Uterus (tissue), 2 donors: ENCODE results near the gene C11orf24.

Source experiments
- POLR2A ChIP-seq, 2 donors: fragments of 450-650 bp; IDR thresholded peaks; one replicate each; pipeline ENCODE4 v1.6.1; 2016; ENCODE audit warnings: antibody characterized with exemption in 2 of 2, mild to moderate bottlenecking in 1 of 2, moderate library complexity in 1 of 2
- TF ChIP-seq, protein P1 (sequence below), 4 experiments: fragments of 200-600 bp in 2 of 4; fragments of 450-650 bp in 2 of 4; sonication (generic) in 2 of 4; IDR thresholded peaks; one replicate each; pipeline ENCODE4 v1.5.1; 2016 to 2019; ENCODE audit warnings: antibody characterized with exemption in 4 of 4, mild to moderate bottlenecking in 2 of 4, moderate library complexity in 1 of 4

GRCh38 chr11:68297812-68298658 is 26.3 kb upstream of the C11orf24 start:
- TF ChIP-seq, protein P1, sequence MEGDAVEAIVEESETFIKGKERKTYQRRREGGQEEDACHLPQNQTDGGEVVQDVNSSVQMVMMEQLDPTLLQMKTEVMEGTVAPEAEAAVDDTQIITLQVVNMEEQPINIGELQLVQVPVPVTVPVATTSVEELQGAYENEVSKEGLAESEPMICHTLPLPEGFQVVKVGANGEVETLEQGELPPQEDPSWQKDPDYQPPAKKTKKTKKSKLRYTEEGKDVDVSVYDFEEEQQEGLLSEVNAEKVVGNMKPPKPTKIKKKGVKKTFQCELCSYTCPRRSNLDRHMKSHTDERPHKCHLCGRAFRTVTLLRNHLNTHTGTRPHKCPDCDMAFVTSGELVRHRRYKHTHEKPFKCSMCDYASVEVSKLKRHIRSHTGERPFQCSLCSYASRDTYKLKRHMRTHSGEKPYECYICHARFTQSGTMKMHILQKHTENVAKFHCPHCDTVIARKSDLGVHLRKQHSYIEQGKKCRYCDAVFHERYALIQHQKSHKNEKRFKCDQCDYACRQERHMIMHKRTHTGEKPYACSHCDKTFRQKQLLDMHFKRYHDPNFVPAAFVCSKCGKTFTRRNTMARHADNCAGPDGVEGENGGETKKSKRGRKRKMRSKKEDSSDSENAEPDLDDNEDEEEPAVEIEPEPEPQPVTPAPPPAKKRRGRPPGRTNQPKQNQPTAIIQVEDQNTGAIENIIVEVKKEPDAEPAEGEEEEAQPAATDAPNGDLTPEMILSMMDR (IDR thresholded peaks at IDR 0.05): peak; percentile 95 to 99 (median 98)
- TF ChIP-seq POLR2A (IDR thresholded peaks at IDR 0.05): peak in 1 of 2 donors; percentile 12
